BE2C (cell line): ENCODE measurements around the gene VWC2L.

ENCODE experiments used
- DNase-seq: peaks from one replicate; pipeline ENCODE4 v3.0.0-alpha.2; 2020
- H3K27me3 ChIP-seq: fragments of 250-450 bp; sonication (Bioruptor Pico); 2 replicates; pipeline ENCODE4 v1.5.1; 2020; ENCODE audit warnings: mild to moderate bottlenecking
- H3K36me3 ChIP-seq: fragments of 250-450 bp; sonication (Bioruptor Pico); 2 replicates; pipeline ENCODE4 v1.5.1; 2020; ENCODE audit warnings: mild to moderate bottlenecking
- H3K4me1 ChIP-seq: fragments of 250-450 bp; sonication (Bioruptor Pico); 2 replicates; pipeline ENCODE4 v1.5.1; 2020
- H3K4me3 ChIP-seq: 2 replicates; pipeline ENCODE4 v1.5.1; 2011; ENCODE audit warnings: low read depth, low read length
- H3K9me3 ChIP-seq: fragments of 250-450 bp; sonication (Bioruptor Pico); 2 replicates; pipeline ENCODE4 v1.5.1; 2020
- CTCF ChIP-seq: IDR thresholded peaks from 2 replicates; pipeline ENCODE4 v1.5.1; 2012; ENCODE audit warnings: mild to moderate bottlenecking, low read depth, low read length

The VWC2L gene

GRCh38 chr2:214393796-214394195 lies 17.1 kb upstream of the VWC2L start:
- Histone ChIP-seq H3K4me3 (no peak overlapping the region), H3K9me3 (no peaks in the 10 kb centered on the region), H3K36me3 (no peaks in the 10 kb centered on the region), H3K27me3 (no peaks in the 10 kb centered on the region), H3K4me1 (no peaks in the 10 kb centered on the region)
- no peak for TF ChIP-seq CTCF
- no peak for DNase-seq

GRCh38 chr2:214395040-214395439 lies 15.8 kb upstream of the VWC2L start:
- Histone ChIP-seq H3K27me3 (no peaks in the 10 kb centered on the region), H3K36me3 (no peaks in the 10 kb centered on the region), H3K4me1 (no peaks in the 10 kb centered on the region), H3K9me3 (no peaks in the 10 kb centered on the region), H3K4me3 (no peak overlapping the region)
- no peak for TF ChIP-seq CTCF
- DNase-seq = no peak

GRCh38 chr2:214401580-214401979 lies 9.3 kb upstream of the VWC2L start:
- DNase-seq = no peak
- Histone ChIP-seq H3K27me3 (no peaks in the 10 kb centered on the region), H3K9me3 (no peaks in the 10 kb centered on the region), H3K4me3 (no peak overlapping the region), H3K4me1 (no peaks in the 10 kb centered on the region), H3K36me3 (no peaks in the 10 kb centered on the region)
- TF ChIP-seq CTCF = no peak

GRCh38 chr2:214410128-214410775 lies 602 bp upstream of the VWC2L start:
- TF ChIP-seq CTCF = peak; percentile 30

GRCh38 chr2:214412679-214413078 lies 1.8 kb downstream of the VWC2L start:
- no peak for TF ChIP-seq CTCF
- no peak for DNase-seq
- Histone ChIP-seq H3K27me3 (no peaks in the 10 kb centered on the region), H3K4me1 (no peaks in the 10 kb centered on the region), H3K4me3 (no peak overlapping the region), H3K36me3 (no peaks in the 10 kb centered on the region), H3K9me3 (no peaks in the 10 kb centered on the region)

More at GRCh38 chr2:214410128-214410775, 602 bp upstream of the VWC2L start:
- DNase-seq = peak; percentile 16
- Histone ChIP-seq H3K4me3 (peak overlapping the region; percentile 71), H3K4me1 (no peaks in the 10 kb centered on the region), H3K27me3 (no peaks in the 10 kb centered on the region), H3K36me3 (no peaks in the 10 kb centered on the region), H3K9me3 (no peaks in the 10 kb centered on the region)

GRCh38 chr2:214436470-214436869 lies 25.6 kb downstream of the VWC2L start:
- no peak for TF ChIP-seq CTCF
- H3K9me3 ChIP-seq = no peaks in the 10 kb centered on the region
- DNase-seq = no peak
- no peaks in the 10 kb centered on the region for H3K36me3 ChIP-seq
- no peaks in the 10 kb centered on the region for H3K27me3 ChIP-seq
- H3K4me3 ChIP-seq = no peak overlapping the region
- no peaks in the 10 kb centered on the region for H3K4me1 ChIP-seq
